NCI-H187 treated with DMSO at 0.1 percent for 48 hours (cell line): Measurements from ENCODE around the gene RNF212.
"Not testable (repeated sequence)": the region's sequence is repeated elsewhere in the genome, so short reads cannot be mapped to it uniquely, and the experiment has no call there.

ENCODE experiments used
- DNase-seq: peaks from one replicate; lab custom pipeline; 2025; lab: John Stamatoyannopoulos, UW

The RNF212 gene

GRCh38 chr4:1065732-1066131 lies 47.6 kb downstream of the RNF212 start:
- DNase-seq, result no peak

- DNase-seq, result no peak
Measured at GRCh38 chr4:1062419-1062818, 50.9 kb downstream of the RNF212 start.

GRCh38 chr4:1061760-1062159 lies 51.6 kb downstream of the RNF212 start:
- no peak for DNase-seq

- DNase-seq, result no peak
Measured at GRCh38 chr4:1061056-1061700, 52.2 kb downstream of the RNF212 start.

GRCh38 chr4:1060621-1061020 lies 52.7 kb downstream of the RNF212 start:
- no peak for DNase-seq

GRCh38 chr4:1060121-1060520 lies 53.2 kb downstream of the RNF212 start:
- no peak for DNase-seq

- DNase-seq, result no peak
Measured at GRCh38 chr4:1058997-1059665, 54.2 kb downstream of the RNF212 start.

GRCh38 chr4:1058198-1058996 lies 55.0 kb downstream of the RNF212 start:
- DNase-seq, result no peak

GRCh38 chr4:1057403-1057745 lies 56.0 kb downstream of the RNF212 start:
- no peak for DNase-seq

GRCh38 chr4:1056671-1057402 lies 56.5 kb downstream of the RNF212 start:
- DNase-seq, result no peak

GRCh38 chr4:1055721-1056590 lies 57.4 kb downstream of the RNF212 start:
- no peak for DNase-seq

- not testable (repeated sequence) for DNase-seq
Measured at GRCh38 chr4:1055243-1055701, 58.1 kb downstream of the RNF212 start.

GRCh38 chr4:1054696-1055242 lies 58.6 kb downstream of the RNF212 start:
- not testable (repeated sequence) for DNase-seq

GRCh38 chr4:1053891-1054290 lies 59.5 kb downstream of the RNF212 start:
- DNase-seq, result not testable (repeated sequence)

- DNase-seq, result no peak
Measured at GRCh38 chr4:1053080-1053661, 60.2 kb downstream of the RNF212 start.

GRCh38 chr4:1052231-1052671 lies 61.1 kb downstream of the RNF212 start:
- no peak for DNase-seq

- DNase-seq, result no peak
Measured at GRCh38 chr4:1051472-1051871, 61.9 kb downstream of the RNF212 start.

GRCh38 chr4:1050486-1051213 lies 62.7 kb downstream of the RNF212 start:
- DNase-seq, result no peak

GRCh38 chr4:1049591-1049905 lies 63.8 kb downstream of the RNF212 start:
- no peak for DNase-seq
